ENCODE measurements around the gene BEST1. TPM values are rescaled to one million over a fixed set of nuclear protein-coding genes. Genes with fewer than 3 reads are reported as not detected.
"Not testable (repeated sequence)": the region's sequence is repeated elsewhere in the genome, so short reads cannot be mapped to it uniquely, and the experiment has no call there.

The BEST1 gene
- total RNA-seq, 1 donor from 2014 or later, result 4.5 TPM

GRCh38 chr11:62001450-62002191 lies 51.5 kb downstream of the BEST1 start:
- H3K27me3 Mint-ChIP-seq (ENCODE audit: low read depth), result no peaks in the 10 kb centered on the region
- no peak for DNase-seq (ENCODE audit: low spot score)
- no peak overlapping the region for H3K4me3 Mint-ChIP-seq (ENCODE audit: unreplicated experiment)
- peaks cover 10% of the 10 kb centered on the region for H3K9me3 Mint-ChIP-seq (ENCODE audit: low read depth)
- peaks cover 38% of the 10 kb centered on the region for H3K4me1 Mint-ChIP-seq (ENCODE audit: low read depth)
- H3K27ac Mint-ChIP-seq (ENCODE audit: unreplicated experiment), result peak overlapping the region; percentile 62
- TF ChIP-seq, protein P1, sequence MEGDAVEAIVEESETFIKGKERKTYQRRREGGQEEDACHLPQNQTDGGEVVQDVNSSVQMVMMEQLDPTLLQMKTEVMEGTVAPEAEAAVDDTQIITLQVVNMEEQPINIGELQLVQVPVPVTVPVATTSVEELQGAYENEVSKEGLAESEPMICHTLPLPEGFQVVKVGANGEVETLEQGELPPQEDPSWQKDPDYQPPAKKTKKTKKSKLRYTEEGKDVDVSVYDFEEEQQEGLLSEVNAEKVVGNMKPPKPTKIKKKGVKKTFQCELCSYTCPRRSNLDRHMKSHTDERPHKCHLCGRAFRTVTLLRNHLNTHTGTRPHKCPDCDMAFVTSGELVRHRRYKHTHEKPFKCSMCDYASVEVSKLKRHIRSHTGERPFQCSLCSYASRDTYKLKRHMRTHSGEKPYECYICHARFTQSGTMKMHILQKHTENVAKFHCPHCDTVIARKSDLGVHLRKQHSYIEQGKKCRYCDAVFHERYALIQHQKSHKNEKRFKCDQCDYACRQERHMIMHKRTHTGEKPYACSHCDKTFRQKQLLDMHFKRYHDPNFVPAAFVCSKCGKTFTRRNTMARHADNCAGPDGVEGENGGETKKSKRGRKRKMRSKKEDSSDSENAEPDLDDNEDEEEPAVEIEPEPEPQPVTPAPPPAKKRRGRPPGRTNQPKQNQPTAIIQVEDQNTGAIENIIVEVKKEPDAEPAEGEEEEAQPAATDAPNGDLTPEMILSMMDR (IDR thresholded peaks at IDR 0.05), result no peak
- H3K36me3 Mint-ChIP-seq (ENCODE audit: low read depth), result peaks cover 4% of the 10 kb centered on the region

DNA sequence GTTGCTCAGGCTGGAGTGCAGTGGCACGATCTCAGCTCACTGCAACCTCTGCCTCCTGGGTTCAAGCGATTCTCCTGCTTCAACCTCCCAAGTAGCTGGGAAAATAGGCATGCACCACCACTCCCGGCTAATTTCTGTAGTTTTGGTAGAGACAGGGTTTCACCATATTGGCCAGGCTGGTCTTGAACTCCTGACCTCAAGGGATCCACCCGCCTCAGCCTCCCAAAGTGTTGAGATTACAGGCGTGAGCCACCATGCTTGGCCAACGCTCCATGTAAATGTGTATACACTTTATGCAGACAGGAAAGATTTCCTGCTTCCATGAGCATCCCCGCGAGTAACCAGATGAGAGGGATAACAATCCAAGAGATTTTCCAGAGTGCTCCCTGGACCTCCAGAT lies 52.1 kb downstream of the BEST1 start:
- not testable (repeated sequence) for H3K36me3 Mint-ChIP-seq (ENCODE audit: low read depth); DNase-seq (ENCODE audit: low spot score); H3K27me3 Mint-ChIP-seq (ENCODE audit: low read depth); H3K4me3 Mint-ChIP-seq (ENCODE audit: unreplicated experiment)
- Mint-ChIP-seq H3K4me1 (ENCODE audit: low read depth) (peaks cover 38% of the 10 kb centered on the region), H3K27ac (ENCODE audit: unreplicated experiment) (peak overlapping the region; percentile 62), H3K9me3 (ENCODE audit: low read depth) (peaks cover 10% of the 10 kb centered on the region)

DNA sequence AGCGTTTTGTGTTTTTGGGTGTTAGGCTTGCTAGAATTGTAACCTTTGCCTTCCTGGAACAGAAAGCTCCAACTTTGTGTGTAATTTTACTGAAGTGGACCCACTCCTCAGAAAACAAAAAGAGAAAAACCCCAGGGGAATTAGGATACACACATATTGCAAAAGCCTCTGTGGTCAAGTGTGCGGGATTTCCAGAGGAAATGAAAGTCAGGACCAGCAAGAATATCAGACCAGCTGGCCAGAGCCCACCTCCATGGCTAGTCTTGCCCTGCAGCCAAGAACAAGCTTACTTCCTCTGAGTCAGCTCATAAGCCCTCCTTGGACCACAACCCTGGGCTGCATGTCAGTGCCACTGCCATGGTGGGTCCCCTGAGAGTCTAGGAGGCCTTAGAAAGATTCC lies 54.3 kb downstream of the BEST1 start:
- DNase-seq (ENCODE audit: low spot score), result no peak
- Mint-ChIP-seq H3K36me3 (ENCODE audit: low read depth) (no peaks in the 10 kb centered on the region), H3K27ac (ENCODE audit: unreplicated experiment) (peak overlapping the region; percentile 92), H3K9me3 (ENCODE audit: low read depth) (peaks cover 2% of the 10 kb centered on the region), H3K4me1 (ENCODE audit: low read depth) (peaks cover 29% of the 10 kb centered on the region), H3K27me3 (ENCODE audit: low read depth) (no peaks in the 10 kb centered on the region), H3K4me3 (ENCODE audit: unreplicated experiment) (no peak overlapping the region)
- TF ChIP-seq, protein P1 (IDR thresholded peaks at IDR 0.05), result no peak

GRCh38 chr11:62008193-62008592 lies 58.0 kb downstream of the BEST1 start:
- H3K27me3 Mint-ChIP-seq (ENCODE audit: low read depth), result no peaks in the 10 kb centered on the region
- no peak for DNase-seq (ENCODE audit: low spot score)
- H3K9me3 Mint-ChIP-seq (ENCODE audit: low read depth), result no peaks in the 10 kb centered on the region
- TF ChIP-seq, protein P1 (IDR thresholded peaks at IDR 0.05), result no peak
- H3K4me1 Mint-ChIP-seq (ENCODE audit: low read depth), result peaks cover 27% of the 10 kb centered on the region
- no peak overlapping the region for H3K27ac Mint-ChIP-seq (ENCODE audit: unreplicated experiment)
- no peaks in the 10 kb centered on the region for H3K36me3 Mint-ChIP-seq (ENCODE audit: low read depth)
- no peak overlapping the region for H3K4me3 Mint-ChIP-seq (ENCODE audit: unreplicated experiment)

GRCh38 chr11:62010935-62011528 lies 60.9 kb downstream of the BEST1 start:
- TF ChIP-seq, protein P1 (IDR thresholded peaks at IDR 0.05), result no peak
- no peaks in the 10 kb centered on the region for H3K27me3 Mint-ChIP-seq (ENCODE audit: low read depth)
- no peak overlapping the region for H3K4me3 Mint-ChIP-seq (ENCODE audit: unreplicated experiment)
- DNase-seq (ENCODE audit: low spot score), result no peak
- no peak overlapping the region for H3K27ac Mint-ChIP-seq (ENCODE audit: unreplicated experiment)
- peaks cover 19% of the 10 kb centered on the region for H3K4me1 Mint-ChIP-seq (ENCODE audit: low read depth)
- H3K9me3 Mint-ChIP-seq (ENCODE audit: low read depth), result no peaks in the 10 kb centered on the region
- no peaks in the 10 kb centered on the region for H3K36me3 Mint-ChIP-seq (ENCODE audit: low read depth)

All from chondrocyte (in vitro differentiated cells).